OCI-LY3 (cell line): ENCODE data around the gene FADS1.

Source experiments
- H2AFZ ChIP-seq: fragments of 200-600, 300-600 bp; shearing (Covaris generic); 2 replicates; pipeline ENCODE4 v1.6.0; 2014; ENCODE audit warnings: antibody characterized with exemption, low read depth, low read length
- H3K27ac ChIP-seq: fragments of 200-600, 300-600 bp; sonication (generic); 2 replicates; pipeline ENCODE4 v1.5.1; 2014; ENCODE audit warnings: mild to moderate bottlenecking, low read length, moderate library complexity, mixed read lengths
- H3K27me3 ChIP-seq: fragments of 200-600, 300-600 bp; sonication (generic); 2 replicates; pipeline ENCODE4 v1.6.1; 2014; ENCODE audit warnings: low read depth, low read length, mixed read lengths
- H3K36me3 ChIP-seq: fragments of 200-600, 300-600 bp; sonication (generic); replicated peaks from 2 replicates; pipeline ENCODE3; 2014; ENCODE audit warnings: low read depth, low read length, mixed read lengths
- H3K4me1 ChIP-seq: fragments of 300-600, 200-600 bp; sonication (generic); 2 replicates; pipeline ENCODE4 v1.6.1; 2014; ENCODE audit warnings: low read length, mixed read lengths
- H3K4me2 ChIP-seq: fragments of 200-600, 300-600 bp; sonication (generic); 2 replicates; pipeline ENCODE4 v1.6.1; 2014; ENCODE audit warnings: low read length, mixed read lengths
- H3K4me3 ChIP-seq: fragments of 300-600, 200-600 bp; sonication (generic); 2 replicates; pipeline ENCODE4 v1.5.1; 2014; ENCODE audit warnings: antibody characterized with exemption, mild to moderate bottlenecking, low read length, moderate library complexity
- H3K79me2 ChIP-seq: fragments of 300-600, 200-600 bp; shearing (Covaris generic); 2 replicates; pipeline ENCODE4 v1.6.1; 2014; ENCODE audit warnings: mild to moderate bottlenecking, low read length, mixed read lengths
- H3K9ac ChIP-seq: fragments of 300-600, 200-600 bp; shearing (Covaris generic); 2 replicates; pipeline ENCODE4 v1.6.0; 2014; ENCODE audit warnings: mild to moderate bottlenecking, low read length, moderate library complexity
- H3K9me3 ChIP-seq: fragments of 200-600, 300-600 bp; shearing (Covaris generic); 2 replicates; pipeline ENCODE4 v1.6.1; 2014; ENCODE audit warnings: low read length, mixed read lengths; ENCODE audit not compliant: insufficient read depth
- H4K20me1 ChIP-seq: fragments of 200-600, 300-600 bp; sonication (generic); 2 replicates; pipeline ENCODE4 v1.6.1; 2016; ENCODE audit warnings: low read length, mixed read lengths; ENCODE audit not compliant: insufficient read depth
- EZH2phosphoT487 ChIP-seq: fragments of 200-600 bp; shearing (Covaris generic); IDR thresholded peaks from 2 replicates; pipeline ENCODE4 v1.6.1; 2018; ENCODE audit warnings: antibody characterized with exemption, mixed run types, low read depth
- TF ChIP-seq, protein P1 (sequence below): fragments of 200-600, 300-600 bp; sonication (generic); IDR thresholded peaks from 2 replicates; pipeline ENCODE4 v1.5.1; 2014; ENCODE audit warnings: antibody characterized with exemption, low read length, low read depth

The FADS1 gene

DNA sequence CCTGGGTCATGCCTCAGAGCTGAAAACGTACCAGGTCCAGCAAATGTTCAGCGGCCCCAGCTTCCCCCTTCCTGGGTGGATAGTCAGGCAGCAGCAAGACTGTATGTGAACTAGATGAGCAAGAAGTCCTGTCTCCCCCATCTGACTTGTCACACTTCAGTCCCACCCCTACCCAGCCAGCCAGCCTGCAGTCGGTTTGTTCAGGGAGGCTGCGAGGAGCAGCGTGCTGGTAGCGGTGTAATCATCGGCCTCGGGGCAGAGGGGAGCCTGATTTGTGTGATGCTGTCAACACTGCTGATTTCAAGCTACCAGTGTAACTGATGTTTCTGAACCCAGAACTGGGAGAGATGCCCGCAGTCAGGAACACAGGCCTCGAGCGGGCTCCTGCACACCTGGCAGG lies 34.0 kb downstream of the FADS1 start:
- Histone ChIP-seq H3K9me3 (no peaks in the 10 kb centered on the region), H4K20me1 (peaks cover 16% of the 10 kb centered on the region; the same call in 1 of the 2 replicates), H3K4me1 (no peaks in the 10 kb centered on the region), H3K9ac (no peak overlapping the region), H2AFZ (no peak overlapping the region), H3K27ac (no peak overlapping the region), H3K4me2 (no peak overlapping the region), H3K36me3 (peaks cover 36% of the 10 kb centered on the region), H3K27me3 (no peaks in the 10 kb centered on the region), H3K4me3 (no peak overlapping the region), H3K79me2 (no peaks in the 10 kb centered on the region)
- TF ChIP-seq EZH2phosphoT487 = no peak
- TF ChIP-seq, protein P1, sequence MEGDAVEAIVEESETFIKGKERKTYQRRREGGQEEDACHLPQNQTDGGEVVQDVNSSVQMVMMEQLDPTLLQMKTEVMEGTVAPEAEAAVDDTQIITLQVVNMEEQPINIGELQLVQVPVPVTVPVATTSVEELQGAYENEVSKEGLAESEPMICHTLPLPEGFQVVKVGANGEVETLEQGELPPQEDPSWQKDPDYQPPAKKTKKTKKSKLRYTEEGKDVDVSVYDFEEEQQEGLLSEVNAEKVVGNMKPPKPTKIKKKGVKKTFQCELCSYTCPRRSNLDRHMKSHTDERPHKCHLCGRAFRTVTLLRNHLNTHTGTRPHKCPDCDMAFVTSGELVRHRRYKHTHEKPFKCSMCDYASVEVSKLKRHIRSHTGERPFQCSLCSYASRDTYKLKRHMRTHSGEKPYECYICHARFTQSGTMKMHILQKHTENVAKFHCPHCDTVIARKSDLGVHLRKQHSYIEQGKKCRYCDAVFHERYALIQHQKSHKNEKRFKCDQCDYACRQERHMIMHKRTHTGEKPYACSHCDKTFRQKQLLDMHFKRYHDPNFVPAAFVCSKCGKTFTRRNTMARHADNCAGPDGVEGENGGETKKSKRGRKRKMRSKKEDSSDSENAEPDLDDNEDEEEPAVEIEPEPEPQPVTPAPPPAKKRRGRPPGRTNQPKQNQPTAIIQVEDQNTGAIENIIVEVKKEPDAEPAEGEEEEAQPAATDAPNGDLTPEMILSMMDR = no peak

DNA sequence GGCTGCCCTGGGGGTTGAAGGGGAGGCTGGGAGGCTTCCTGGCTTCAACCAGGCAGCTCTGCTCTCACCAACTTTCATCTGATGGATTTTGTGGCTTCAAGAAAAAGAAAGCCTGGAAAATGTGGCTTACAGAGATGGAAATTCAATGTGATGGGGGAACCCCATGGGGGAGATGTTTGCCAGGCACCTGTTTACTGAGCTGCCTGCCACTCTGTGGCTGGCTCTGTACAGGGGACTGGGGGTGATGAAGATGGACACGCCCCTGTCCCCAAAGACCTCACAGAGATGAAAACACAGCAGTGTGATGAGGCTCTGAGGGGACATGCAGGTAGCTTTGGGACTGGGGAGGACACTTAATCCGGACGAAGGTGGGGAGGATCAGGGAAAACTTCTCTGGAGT lies 34.5 kb downstream of the FADS1 start:
- no peaks in the 10 kb centered on the region for H3K27me3 ChIP-seq
- H3K9me3 ChIP-seq = no peaks in the 10 kb centered on the region
- no peaks in the 10 kb centered on the region for H3K79me2 ChIP-seq
- no peaks in the 10 kb centered on the region for H3K4me1 ChIP-seq
- TF ChIP-seq EZH2phosphoT487 = no peak
- TF ChIP-seq, protein P1 = no peak
- H3K9ac ChIP-seq = no peak overlapping the region
- no peak overlapping the region for H3K4me2 ChIP-seq
- 0 out of 2 replicates have a peak, but pooled peaks cover 10% of the 10 kb centered on the region for H4K20me1 ChIP-seq
- H3K36me3 ChIP-seq = peaks cover 30% of the 10 kb centered on the region
- no peak overlapping the region for H3K4me3 ChIP-seq
- no peak overlapping the region for H2AFZ ChIP-seq
- no peak overlapping the region for H3K27ac ChIP-seq

DNA sequence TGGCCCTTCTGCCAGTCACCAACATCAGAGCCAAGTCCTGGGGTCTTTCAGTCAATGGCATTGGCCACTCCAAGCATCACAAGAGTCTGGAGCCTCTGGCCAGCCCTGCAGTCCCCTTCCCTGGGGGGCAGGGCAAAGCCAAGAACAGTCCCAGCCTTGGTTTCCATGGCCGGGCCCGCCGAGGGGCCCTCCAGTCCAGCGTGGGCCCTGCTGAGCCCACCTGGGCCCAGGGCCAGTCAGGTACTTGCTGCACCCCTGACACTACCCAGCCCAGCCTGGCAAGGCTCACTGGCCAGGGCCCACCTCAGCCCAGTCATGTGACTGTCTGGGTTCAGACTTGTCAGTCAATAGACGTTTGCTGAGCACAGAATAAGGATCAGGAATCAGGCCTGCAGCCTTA lies 35.2 kb downstream of the FADS1 start:
- no peaks in the 10 kb centered on the region for H3K27me3 ChIP-seq

DNA sequence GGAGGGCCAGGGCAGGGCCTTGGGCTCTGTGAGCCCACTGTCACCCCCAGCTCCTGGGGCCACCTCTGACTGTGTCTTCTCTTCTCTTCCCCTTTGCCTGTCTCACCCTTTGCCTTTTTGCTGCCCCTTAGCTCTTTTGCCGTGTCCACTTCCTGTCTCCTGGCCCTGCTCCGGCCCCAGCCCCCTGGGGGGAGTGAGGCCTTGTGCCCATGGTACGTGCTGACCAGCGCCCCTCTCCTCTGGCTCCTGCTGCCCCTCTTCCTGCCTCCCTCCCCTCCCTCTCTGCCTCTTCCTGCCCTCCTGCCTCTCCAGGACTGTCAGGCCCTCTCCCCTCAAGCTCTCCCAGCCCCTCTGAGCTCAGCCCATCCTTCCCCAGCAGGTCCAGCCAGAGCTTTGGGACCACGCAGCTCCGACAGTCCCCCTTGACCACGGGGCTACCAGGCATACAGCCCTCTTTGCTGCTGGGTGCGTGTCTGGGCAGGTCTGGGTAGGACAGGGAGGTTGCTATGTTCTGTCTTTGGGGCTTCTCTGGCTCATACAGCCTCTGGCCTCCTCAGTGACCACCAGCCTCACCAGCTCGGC lies 36.1 kb downstream of the FADS1 start:
- Histone ChIP-seq H3K4me1 (no peaks in the 10 kb centered on the region), H3K79me2 (no peaks in the 10 kb centered on the region), H3K27ac (no peak overlapping the region), H3K4me3 (no peak overlapping the region), H4K20me1 (0 out of 2 replicates have a peak, but pooled peaks cover 4% of the 10 kb centered on the region), H2AFZ (no peak overlapping the region), H3K36me3 (peaks cover 14% of the 10 kb centered on the region), H3K9ac (no peak overlapping the region), H3K4me2 (no peak overlapping the region), H3K9me3 (no peaks in the 10 kb centered on the region), H3K27me3 (no peaks in the 10 kb centered on the region)
- no peak for TF ChIP-seq EZH2phosphoT487
- TF ChIP-seq, protein P1 = no peak

More for the DNA sequence above, 35.2 kb downstream of the FADS1 start:
- Histone ChIP-seq H3K79me2 (no peaks in the 10 kb centered on the region), H3K4me1 (no peaks in the 10 kb centered on the region), H2AFZ (no peak overlapping the region), H3K4me2 (no peak overlapping the region), H3K9me3 (no peaks in the 10 kb centered on the region), H4K20me1 (0 out of 2 replicates have a peak, but pooled peaks cover 8% of the 10 kb centered on the region), H3K9ac (no peak overlapping the region), H3K27ac (no peak overlapping the region), H3K4me3 (no peak overlapping the region), H3K36me3 (peaks cover 23% of the 10 kb centered on the region)
- TF ChIP-seq EZH2phosphoT487 = no peak
- TF ChIP-seq, protein P1 = no peak
